H1 (cell line): ENCODE measurements around the gene NRSN2. TPM values are rescaled to one million over a fixed set of nuclear protein-coding genes. Genes with fewer than 3 reads are reported as not detected.

ENCODE experiments used
- CTCF ChIA-PET: fragments of 300-600 bp; sonication (Branson Sonifier 250); formaldehyde crosslinking; loops from one replicate; lab custom pipeline; 2021; ENCODE audit not compliant: partially characterized antibody; lab: Charles Lee
- POLR2A ChIA-PET: fragments of 300-600 bp; sonication (Branson Sonifier 250); formaldehyde crosslinking; loops from one replicate; lab custom pipeline; 2021; ENCODE audit warnings: inconsistent platforms; ENCODE audit not compliant: partially characterized antibody; lab: Charles Lee
- DNase-seq, 2 experiments: peaks; one replicate each; pipeline versions ENCODE4 v3.0.0 to v3.0.0-alpha.2; 2010 to 2022; ENCODE audit warnings: low spot score in 2 of 2, low read depth in 1 of 2, mixed read lengths in 1 of 2
- FAIRE-seq: peaks from 2 replicates; lab custom pipeline; 2011; peaks lifted over from hg19 to GRCh38; lab: Jason Lieb, UNC
- H2AFZ ChIP-seq: 2 replicates; pipeline ENCODE4 v1.8.1; 2012; ENCODE audit warnings: low read length, inconsistent platforms
- H2AK5ac ChIP-seq: 2 replicates; pipeline ENCODE4 v1.6.1; 2013; ENCODE audit warnings: low read depth, low read length
- H2BK120ac ChIP-seq: replicated peaks from 2 replicates; pipeline ENCODE3; 2013; ENCODE audit warnings: low read depth, low read length, inconsistent platforms
- H2BK12ac ChIP-seq: 2 replicates; pipeline ENCODE4 v1.6.1; 2013; ENCODE audit warnings: low read depth, low read length
- H2BK15ac ChIP-seq: 2 replicates; pipeline ENCODE4 v1.6.1; 2013; ENCODE audit warnings: low read length
- H2BK20ac ChIP-seq: 2 replicates; pipeline ENCODE4 v1.6.1; 2013; ENCODE audit warnings: low read length
- H2BK5ac ChIP-seq: 2 replicates; pipeline ENCODE4 v1.6.1; 2013; ENCODE audit warnings: low read depth, low read length
- H3K14ac ChIP-seq: 2 replicates; pipeline ENCODE4 v1.6.1; 2013; ENCODE audit warnings: inconsistent platforms; ENCODE audit not compliant: insufficient read length
- H3K18ac ChIP-seq: 2 replicates; pipeline ENCODE4 v1.6.1; 2013; ENCODE audit warnings: low read length; ENCODE audit errors: extremely low read depth
- H3K23ac ChIP-seq: 2 replicates; pipeline ENCODE4 v1.6.1; 2013; ENCODE audit warnings: inconsistent platforms; ENCODE audit not compliant: insufficient read length
- H3K23me2 ChIP-seq: 2 replicates; pipeline ENCODE4 v1.6.1; 2013; ENCODE audit warnings: low read depth, low read length
- H3K27ac ChIP-seq: 2 replicates; pipeline ENCODE4 v1.6.1; 2011; ENCODE audit warnings: low read depth, low read length, inconsistent platforms
- H3K27me3 ChIP-seq, 4 experiments: replicated peaks in 1 of 4; 1 replicate in 1 of 4; 2 replicates in 3 of 4; pipeline versions ENCODE4 v1.6.1 to v1.8.1; 2011 to 2013; ENCODE audit warnings: low read length in 3 of 4, mild to moderate bottlenecking in 3 of 4, inconsistent platforms in 2 of 4, mixed read lengths in 2 of 4, moderate library complexity in 1 of 4; ENCODE audit not compliant: control insufficient read depth in 3 of 4, insufficient read depth in 3 of 4; ENCODE audit errors: extremely low read depth in 1 of 4
- H3K36me3 ChIP-seq, 4 experiments: 2 replicates each; pipeline versions ENCODE4 v1.6.1 to v1.8.1; 2011 to 2013; ENCODE audit warnings: mild to moderate bottlenecking in 4 of 4, low read length in 3 of 4, moderate library complexity in 2 of 4, control low read depth in 1 of 4, inconsistent platforms in 1 of 4; ENCODE audit not compliant: insufficient read depth in 4 of 4, control insufficient read depth in 2 of 4
- H3K4ac ChIP-seq: replicated peaks from 2 replicates; pipeline ENCODE3; 2013; ENCODE audit warnings: low read length, low read depth, mixed read lengths, inconsistent platforms; ENCODE audit not compliant: insufficient read length
- H3K4me1 ChIP-seq, 4 experiments: replicated peaks in 1 of 4; 1 replicate in 1 of 4; 2 replicates in 3 of 4; pipeline versions ENCODE4 v1.6.1 to v1.8.1; 2011 to 2013; ENCODE audit warnings: low read length in 3 of 4, inconsistent platforms in 2 of 4, mixed read lengths in 1 of 4; ENCODE audit not compliant: insufficient read depth in 4 of 4, control insufficient read depth in 3 of 4
- H3K4me2 ChIP-seq, 2 experiments: 2 replicates each; pipeline versions ENCODE4 v1.6.1 to v1.8.1; 2011 to 2013; ENCODE audit warnings: low read depth in 2 of 2, low read length in 2 of 2, control low read depth in 1 of 2, inconsistent platforms in 1 of 2, mild to moderate bottlenecking in 1 of 2; ENCODE audit not compliant: insufficient read depth in 1 of 2
- H3K4me3 ChIP-seq, 4 experiments: fragments of 200-600, 300-600 bp in 1 of 4; sonication (generic), shearing (Covaris generic), sonication (Bioruptor Twin) in 1 of 4; 2 replicates each; pipeline versions ENCODE4 v1.5.1 to v1.8.1; 2011 to 2016; ENCODE audit warnings: low read length in 4 of 4, low read depth in 3 of 4, control low read depth in 2 of 4, inconsistent platforms in 2 of 4, mild to moderate bottlenecking in 2 of 4, mixed read lengths in 1 of 4, moderate library complexity in 1 of 4; ENCODE audit not compliant: insufficient read depth in 2 of 4; ENCODE audit errors: extremely low read depth in 1 of 4
- H3K56ac ChIP-seq: replicated peaks from 2 replicates; pipeline ENCODE3; 2013; ENCODE audit warnings: low read depth, mild to moderate bottlenecking, mixed read lengths, low read length, inconsistent platforms; ENCODE audit not compliant: insufficient read length
- H3K79me1 ChIP-seq: 2 replicates; pipeline ENCODE4 v1.6.1; 2013; ENCODE audit warnings: low read depth, low read length, control low read depth
- H3K79me2 ChIP-seq, 2 experiments: 2 replicates each; pipeline versions ENCODE4 v1.6.1 to v1.8.1; 2012 to 2013; ENCODE audit warnings: low read length in 2 of 2, mild to moderate bottlenecking in 2 of 2, inconsistent platforms in 1 of 2; ENCODE audit not compliant: insufficient read depth in 2 of 2, control insufficient read depth in 1 of 2
- H3K9ac ChIP-seq, 4 experiments: replicated peaks in 1 of 4; 1 replicate in 1 of 4; 2 replicates in 3 of 4; pipeline versions ENCODE4 v1.6.1 to v1.8.1; 2011 to 2013; ENCODE audit warnings: low read depth in 3 of 4, low read length in 3 of 4, control low read depth in 2 of 4, mild to moderate bottlenecking in 2 of 4, moderate library complexity in 2 of 4, inconsistent platforms in 1 of 4; ENCODE audit errors: extremely low read depth in 1 of 4
- H3K9me3 ChIP-seq, 2 experiments: 2 replicates each; pipeline versions ENCODE4 v1.6.1 to v1.8.1; 2012 to 2013; ENCODE audit warnings: mild to moderate bottlenecking in 2 of 2, moderate library complexity in 2 of 2, control low read depth in 1 of 2, inconsistent platforms in 1 of 2, low read depth in 1 of 2, low read length in 1 of 2, mixed read lengths in 1 of 2; ENCODE audit not compliant: insufficient read depth in 2 of 2
- H4K20me1 ChIP-seq, 2 experiments: replicated peaks in 1 of 2; 2 replicates each; pipeline versions ENCODE3 to v1.8.1; 2011 to 2013; ENCODE audit warnings: inconsistent platforms in 2 of 2, low read length in 2 of 2, mild to moderate bottlenecking in 1 of 2; ENCODE audit not compliant: insufficient read depth in 2 of 2, control insufficient read depth in 1 of 2
- H4K5ac ChIP-seq: 2 replicates; pipeline ENCODE4 v1.6.1; 2013; ENCODE audit warnings: low read length, low read depth, mixed read lengths, inconsistent platforms; ENCODE audit not compliant: insufficient read length
- H4K8ac ChIP-seq: 2 replicates; pipeline ENCODE4 v1.8.0; 2013; ENCODE audit warnings: mild to moderate bottlenecking, moderate library complexity, low read length, inconsistent platforms; ENCODE audit not compliant: insufficient read depth; ENCODE audit errors: extremely low read depth
- H4K91ac ChIP-seq: replicated peaks from 2 replicates; pipeline ENCODE3; 2013; ENCODE audit warnings: low read length, mixed read lengths, inconsistent platforms; ENCODE audit not compliant: insufficient read length
- CREB1 ChIP-seq: IDR thresholded peaks from 2 replicates; pipeline ENCODE4 v1.6.1; 2012; ENCODE audit warnings: inconsistent platforms
- GTF2F1 ChIP-seq: IDR thresholded peaks from 2 replicates; pipeline ENCODE4 v1.6.1; 2012; ENCODE audit warnings: low read depth, low read length, improper control_type of control experiment, borderline replicate concordance
- WGBS, 2 experiments: shearing (Covaris generic) in 1 of 2; methylation state at CpG; one replicate each; pipeline versions ENCODE4 v1.1.6 to v1.1.7; 2013 to 2015; ENCODE audit warnings: low lambda C conversion rate in 2 of 2, mixed read lengths in 2 of 2, inconsistent platforms in 1 of 2, low coverage in 1 of 2, missing lambda C conversion rate in 1 of 2; ENCODE audit not compliant: insufficient replicate concordance in 2 of 2, insufficient coverage in 1 of 2, insufficient read length in 1 of 2; ENCODE audit errors: extremely low coverage in 1 of 2, missing lambda C conversion rate in 1 of 2; 5-methylcytosine and 5-hydroxymethylcytosine counted together
- polyA plus RNA-seq, 7 experiments: library from polyadenylated mRNA; depleted of rRNA in 3 of 7; stranded (reverse) in 5 of 7; unstranded in 2 of 7; fragments of >200 nt in 5 of 7; fragments of 200-250 nt in 2 of 7; gene quantifications; 1 replicate in 5 of 7; 2 replicates in 1 of 7; 4 replicates in 1 of 7; pipeline versions ENCODE4 v1.2.1 to v1.2.3, GENCODE V29; 2011 to 2013; ENCODE audit warnings: missing spikeins in 2 of 7, mixed read lengths in 2 of 7
- total RNA-seq: library from RNA; stranded (reverse); fragmentation: NEBNext Ultra II Directional; extraction: Animal tissue kit (Norgen Biotek cat#: 25700); gene quantifications from 2 replicates; pipeline ENCODE4 v1.2.1, GENCODE V29; 2021

The NRSN2 gene
- total and polyA plus RNA-seq, 2 of the 8 experiments (the other 6 are each of a cell fraction or from before 2014, with no cell fraction given) = 19.4 to 33.3 TPM

DNA sequence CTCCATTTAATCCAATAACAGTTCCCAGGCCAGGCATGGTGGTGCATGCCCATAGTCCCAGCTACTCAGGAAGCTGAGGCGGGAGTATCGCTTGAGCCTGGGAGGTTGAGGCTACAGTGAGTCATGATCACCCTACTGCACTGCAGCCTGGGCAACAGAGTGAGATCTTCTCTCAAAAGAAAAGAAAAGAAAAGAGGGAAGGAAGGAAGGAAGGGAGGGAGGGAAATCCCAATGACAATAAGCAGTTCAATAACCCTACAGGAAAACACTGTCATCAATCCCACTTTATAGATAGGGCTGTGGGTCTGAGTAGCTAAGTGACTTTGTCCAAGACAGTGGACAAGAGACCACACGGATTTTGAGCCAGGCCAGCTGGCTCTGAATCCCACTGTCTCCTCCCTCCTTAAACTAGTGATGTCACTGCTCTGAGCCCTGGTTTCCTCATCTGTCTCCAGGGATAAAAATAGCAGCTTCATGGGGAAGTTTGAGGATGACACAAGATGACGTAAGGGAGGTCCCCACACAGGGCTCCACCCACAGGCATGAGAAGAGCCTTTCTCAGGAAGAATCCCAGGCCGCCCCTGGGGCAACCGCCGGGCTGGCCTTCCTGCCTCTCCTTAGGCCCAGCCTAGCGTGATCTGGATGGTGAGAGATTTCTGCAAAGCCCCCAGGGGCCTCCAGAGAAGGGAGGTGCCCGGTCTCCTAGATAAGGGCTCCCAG lies 26.4 kb downstream of the NRSN2 start:
- Histone ChIP-seq H3K27me3 (no peaks in the 10 kb centered on the region; a peak in 1 of 7 replicates), H2AK5ac (no peak overlapping the region), H4K8ac (no peak overlapping the region), H3K4me3 (no peak overlapping the region), H3K4ac (no peak overlapping the region), H3K9me3 (no peaks in the 10 kb centered on the region), H3K9ac (no peak overlapping the region), H3K27ac (no peak overlapping the region), H3K79me2 (no peaks in the 10 kb centered on the region; a peak in 1 of 4 replicates), H3K4me1 (peaks cover 0 to 5% (median 0%) of the 10 kb centered on the region in 4 experiments; a peak in 2 of 7 replicates), H3K79me1 (no peaks in the 10 kb centered on the region), H3K23ac (no peak overlapping the region), H4K20me1 (no peaks in the 10 kb centered on the region), H2BK15ac (no peak overlapping the region; the same call in 1 of the 2 replicates), H3K56ac (no peak overlapping the region), H4K5ac (no peak overlapping the region)
- CTCF ChIA-PET = interaction anchor here (1.1 to 4.9 kb wide), 4 partner anchors 11 to 105 kb away, joined by 3 to 41 read pairs (median 10); no protein-coding TSS in a partner anchor
- WGBS, 2 experiments = 85% methylated on average over 9 of the region's 9 CpGs; no CpG with 5 or more reads in 1 of the 2 experiments
- TF ChIP-seq GTF2F1 = no peak
- peak; percentile 48; the same call in 1 of the 2 replicates for TF ChIP-seq CREB1
- TF ChIP-seq, all 59 proteins: peak for 1
- H2BK12ac ChIP-seq = peak overlapping the region; percentile 62
- H2BK120ac ChIP-seq = no peak overlapping the region
- POLR2A ChIA-PET = interaction anchor here (1.1 to 14.7 kb wide), 5 partner anchors 8 to 34 kb away, joined by 3 to 172 read pairs (median 6); partner anchors contain the start of gene TRIB3
- no peaks in the 10 kb centered on the region; a peak in 1 of 8 replicates for H3K36me3 ChIP-seq
- no peak overlapping the region; the same call in 1 of the 2 replicates for H3K18ac ChIP-seq
- no peak for DNase-seq
- no peak overlapping the region for H4K91ac ChIP-seq
- H3K14ac ChIP-seq = no peak overlapping the region
- no peak overlapping the region for H2BK20ac ChIP-seq
- H3K4me2 ChIP-seq = no peak overlapping the region
- H3K23me2 ChIP-seq = no peaks in the 10 kb centered on the region
- no peak for FAIRE-seq
- H2BK5ac ChIP-seq = no peak overlapping the region
- H2AFZ ChIP-seq = no peak overlapping the region
